Epithelial cell of prostate (primary cell): ENCODE measurements around the gene CHST12.
"Not testable (repeated sequence)": the region's sequence is repeated elsewhere in the genome, so short reads cannot be mapped to it uniquely, and the experiment has no call there.

Experiments used
- DNase-seq: peaks from one replicate; pipeline ENCODE4 v3.0.0-alpha.2; 2011; ENCODE audit warnings: low read depth, low spot score
- H3K27ac ChIP-seq: fragments of 450-650 bp; 2 replicates; pipeline ENCODE4 v1.5.1; 2017; ENCODE audit warnings: mild to moderate bottlenecking

CHST12 gene

DNA sequence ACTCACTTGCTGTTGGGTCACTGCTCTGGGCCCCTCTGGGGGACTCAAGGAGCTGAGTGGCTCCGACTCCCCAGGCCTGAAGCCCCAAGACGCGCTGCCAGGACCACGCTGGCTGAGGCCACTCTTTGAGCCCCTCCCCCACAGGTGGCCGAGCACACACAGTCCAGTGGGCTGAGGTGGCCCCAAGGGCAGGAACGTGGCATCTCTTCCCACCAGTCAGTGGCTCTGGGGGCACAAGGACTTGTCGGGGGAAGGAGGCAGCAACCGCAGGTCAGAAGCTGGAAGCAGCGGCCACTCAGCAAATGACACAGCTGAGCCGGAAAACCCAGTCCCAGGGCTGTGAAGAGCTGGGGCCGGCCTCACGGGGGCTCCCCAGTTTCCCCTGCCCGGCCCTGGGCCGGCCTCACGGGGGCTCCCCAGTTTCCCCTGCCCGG is 48.7 kb downstream of the CHST12 start:
- no peak overlapping the region for H3K27ac ChIP-seq
- no peak for DNase-seq

DNA sequence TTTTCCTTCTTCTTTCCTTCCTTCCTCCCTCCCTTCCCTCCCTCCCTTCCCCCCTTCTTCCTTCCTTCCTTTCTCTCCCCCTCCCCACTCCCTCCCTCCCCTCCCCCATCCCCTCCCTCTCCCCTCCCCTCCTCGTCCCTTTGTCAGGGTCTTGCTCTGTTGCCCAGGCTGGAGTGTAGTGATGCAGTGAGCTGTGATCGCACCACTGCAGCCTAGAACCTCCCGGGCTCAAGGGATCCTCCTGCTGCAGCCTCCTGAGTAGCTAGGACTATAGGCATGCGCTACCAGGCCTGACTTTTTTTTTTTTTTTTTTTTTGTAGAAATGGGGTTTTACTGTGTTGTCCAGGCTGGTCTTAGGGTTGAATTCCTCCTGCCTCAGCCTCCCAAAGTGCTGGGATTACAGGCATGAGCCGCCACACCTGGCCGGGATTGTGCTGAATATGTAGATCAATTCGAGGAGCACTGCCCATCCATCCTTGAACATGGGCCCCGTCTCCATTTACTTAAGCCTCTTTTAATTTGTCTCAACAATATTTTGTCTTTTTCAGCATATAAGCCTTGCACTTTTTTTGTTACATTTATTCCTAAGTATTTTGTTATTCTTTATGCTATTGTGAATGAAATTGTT is 49.3 kb downstream of the CHST12 start:
- H3K27ac ChIP-seq = no peak overlapping the region
- no peak for DNase-seq

DNA sequence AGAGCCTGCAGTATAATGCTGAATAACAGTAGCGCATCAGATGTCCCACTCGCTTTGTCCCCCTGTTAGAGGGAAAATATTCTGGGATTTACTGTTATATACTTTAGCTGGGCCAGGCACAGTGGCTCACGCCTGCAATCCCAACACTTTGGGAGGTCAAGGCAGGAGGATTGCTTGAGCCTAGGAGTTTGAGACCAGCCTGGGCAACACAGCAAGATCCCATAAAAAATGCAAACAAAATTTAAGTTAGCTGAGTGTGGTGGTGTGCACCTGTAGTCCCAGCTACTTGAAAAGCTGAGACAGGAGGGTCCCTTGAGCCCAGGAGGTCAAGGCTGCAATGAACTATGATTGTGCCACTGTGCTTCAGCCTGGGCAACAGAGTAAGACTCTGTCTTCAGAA is 50.4 kb downstream of the CHST12 start:
- not testable (repeated sequence) for H3K27ac ChIP-seq, DNase-seq

DNA sequence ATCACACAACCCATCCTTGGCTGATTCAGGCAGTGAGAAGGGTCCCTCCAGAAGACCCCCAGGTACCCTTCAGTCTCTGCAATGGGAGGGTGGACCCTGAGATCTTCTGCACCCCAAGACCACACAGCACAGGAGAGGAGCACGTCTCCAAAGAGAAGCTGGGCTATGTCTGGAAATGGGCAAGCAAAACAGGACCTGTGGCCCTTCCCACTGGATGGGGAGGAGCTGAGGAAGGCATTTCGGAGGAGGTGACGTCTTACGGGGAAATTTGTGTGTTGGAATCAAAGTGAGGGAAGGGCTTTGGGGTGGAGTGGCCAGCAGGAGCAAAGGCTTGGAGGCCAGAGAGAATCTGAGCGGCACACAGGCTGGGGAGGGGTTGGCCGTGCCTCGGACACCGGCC is 56.3 kb downstream of the CHST12 start:
- no peak for DNase-seq
- no peak overlapping the region for H3K27ac ChIP-seq

DNA sequence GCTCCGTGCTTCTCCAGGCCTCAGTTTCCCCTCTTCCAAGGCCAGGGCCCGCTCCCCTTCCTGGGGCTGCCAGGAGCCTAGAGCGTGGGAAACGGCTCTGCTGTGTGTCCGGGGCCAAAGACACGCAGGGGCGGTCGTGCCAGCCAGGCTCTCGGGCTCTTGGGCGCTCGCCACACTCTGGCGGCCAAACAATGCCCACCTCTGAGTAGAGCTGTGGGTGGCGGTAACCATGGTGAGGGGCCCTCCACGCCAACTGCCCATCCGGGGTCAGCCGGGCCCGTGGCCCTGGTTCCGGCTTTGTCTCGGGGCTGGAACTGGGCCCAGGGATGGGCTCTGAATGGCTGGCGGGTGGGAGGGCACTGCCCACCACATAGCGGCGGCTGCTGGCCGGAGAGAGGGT is 56.8 kb downstream of the CHST12 start:
- H3K27ac ChIP-seq = no peak overlapping the region
- no peak for DNase-seq

DNA sequence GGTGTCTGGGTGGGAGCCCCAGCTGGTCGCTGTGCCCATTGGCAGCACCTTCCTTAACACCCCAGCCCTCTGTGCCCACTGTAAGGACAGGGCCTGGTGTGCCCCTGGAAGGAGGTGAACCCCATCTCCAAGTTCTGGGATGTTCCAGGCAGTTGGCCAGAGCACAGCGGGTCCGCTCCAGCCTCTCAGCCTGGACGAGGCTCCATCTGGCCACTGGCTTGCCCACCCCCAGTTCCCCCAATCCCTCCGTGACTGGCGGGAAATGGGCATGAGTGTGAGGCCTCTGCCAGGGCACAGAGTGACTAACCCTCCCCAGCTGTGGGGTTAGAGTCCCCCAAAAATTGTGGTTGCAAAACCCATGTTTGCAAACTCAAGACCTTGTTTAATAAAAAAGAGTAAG is 57.2 kb downstream of the CHST12 start:
- DNase-seq = no peak
- no peak overlapping the region for H3K27ac ChIP-seq

DNA sequence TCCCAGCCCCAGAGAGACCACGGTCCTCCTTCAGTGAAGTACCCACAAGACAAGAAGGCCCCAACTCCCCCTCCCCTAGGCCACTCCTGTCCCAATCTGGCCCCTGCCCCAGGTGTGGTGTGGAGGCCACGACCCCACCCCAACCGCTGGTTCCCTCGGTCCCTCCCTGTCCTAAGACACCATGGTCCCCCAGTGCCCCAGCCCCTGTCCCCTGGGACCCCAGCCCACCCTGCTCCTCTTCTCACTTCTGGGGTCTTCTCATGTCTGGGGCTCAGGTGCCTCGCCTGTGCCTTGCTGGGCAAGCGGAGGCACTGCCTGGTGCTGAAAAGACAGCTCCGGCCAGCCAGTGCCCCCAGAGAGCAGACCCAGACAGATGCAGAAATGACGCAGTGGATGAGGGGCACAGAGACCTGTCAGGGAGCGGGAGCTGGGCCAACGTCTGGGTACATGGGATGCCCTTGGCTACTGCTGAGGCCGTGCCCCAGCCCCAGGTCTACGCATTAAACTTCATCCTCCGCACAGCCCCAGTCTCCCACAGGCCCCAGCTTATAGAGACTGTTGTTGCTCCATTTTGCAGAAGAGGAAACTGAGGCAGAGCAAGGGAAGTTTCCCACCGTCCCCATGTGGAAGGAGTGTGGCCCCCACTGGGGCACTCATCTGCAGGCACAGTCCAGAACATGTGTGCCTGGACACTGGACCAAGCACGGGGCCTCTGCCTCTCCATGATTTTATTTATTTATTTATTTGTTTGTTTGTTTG is 58.0 kb downstream of the CHST12 start:
- DNase-seq = no peak
- H3K27ac ChIP-seq = no peak overlapping the region

DNA sequence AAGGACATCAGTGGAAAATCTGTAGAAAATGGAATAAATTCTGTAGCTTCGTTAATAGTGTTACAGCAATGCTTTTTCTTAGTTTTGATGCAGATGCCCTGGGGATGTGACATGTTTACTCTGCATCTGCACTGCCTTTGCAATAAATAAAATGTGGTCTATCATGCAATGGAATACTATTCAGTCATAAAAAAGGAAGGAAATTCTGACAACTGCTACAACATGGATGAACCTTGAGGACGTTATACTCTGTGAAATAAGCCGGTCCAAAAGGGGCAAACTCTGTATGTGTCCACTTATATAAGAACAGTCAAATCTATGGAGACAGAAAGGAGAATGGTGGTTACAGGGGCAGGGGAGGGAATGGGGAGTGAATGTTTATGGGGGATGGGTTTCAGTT is 59.3 kb downstream of the CHST12 start:
- H3K27ac ChIP-seq = no peak overlapping the region
- no peak for DNase-seq

DNA sequence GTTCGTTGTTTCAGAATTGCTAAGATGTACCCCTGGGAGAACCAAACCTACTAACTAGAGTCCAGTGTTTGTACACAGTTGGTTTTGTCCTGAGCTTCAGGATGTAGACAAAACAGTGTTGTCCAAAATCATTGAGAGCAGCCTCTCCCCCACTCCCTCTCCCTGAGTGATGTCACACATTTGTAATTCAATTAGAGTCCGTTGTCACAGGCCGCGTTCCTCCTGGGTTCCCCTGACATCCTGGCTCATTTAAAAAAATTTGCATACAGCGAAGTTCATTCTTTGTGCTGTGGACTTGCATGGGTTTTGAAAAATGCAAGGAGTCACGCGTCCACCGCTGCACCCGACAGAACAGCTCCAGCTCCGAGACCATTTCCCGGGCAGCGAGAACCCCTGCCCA is 62.5 kb downstream of the CHST12 start:
- H3K27ac ChIP-seq = no peak overlapping the region
- no peak for DNase-seq

DNA sequence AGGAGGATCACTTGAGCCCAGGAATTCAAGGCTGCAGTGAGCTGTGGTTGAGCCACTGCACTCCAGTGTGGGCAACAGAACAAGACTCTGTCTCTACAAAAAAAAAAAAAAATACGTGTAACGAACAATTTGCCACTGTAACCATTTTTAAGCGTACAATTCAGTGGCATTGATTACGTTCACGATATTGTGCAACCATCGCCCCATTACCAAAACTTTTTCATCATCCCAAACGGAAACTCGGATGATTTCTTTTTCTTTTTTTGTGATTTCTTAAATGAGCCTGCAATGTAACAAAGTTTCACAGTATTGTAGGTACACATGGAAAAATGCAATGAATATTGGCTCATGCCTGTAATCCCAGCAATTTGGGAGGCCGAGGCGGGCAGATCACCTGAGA is 63.3 kb downstream of the CHST12 start:
- DNase-seq = no peak

DNA sequence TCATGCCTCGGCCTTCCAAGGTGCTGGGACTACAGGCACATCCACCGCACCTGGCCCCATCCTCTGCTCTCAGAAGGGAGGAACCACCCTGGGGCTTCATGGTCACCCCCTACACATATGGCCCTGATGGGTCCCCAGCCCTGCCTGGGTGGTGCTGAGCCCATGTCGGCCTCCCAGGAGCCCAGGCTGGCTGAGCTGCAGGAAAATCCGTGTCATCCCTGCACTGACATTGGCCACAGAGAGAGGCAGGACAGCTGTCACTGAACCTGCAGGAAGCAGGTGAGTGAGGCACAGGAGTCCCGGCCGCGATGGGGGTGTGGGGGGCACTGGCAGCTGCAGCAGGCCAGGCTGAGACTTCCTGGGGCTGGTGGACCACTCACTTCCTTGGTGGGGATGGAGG is 64.8 kb downstream of the CHST12 start:
- no peak for DNase-seq
- H3K27ac ChIP-seq = no peak overlapping the region

More for the DNA sequence above, 63.3 kb downstream of the CHST12 start:
- H3K27ac ChIP-seq = no peak overlapping the region

DNA sequence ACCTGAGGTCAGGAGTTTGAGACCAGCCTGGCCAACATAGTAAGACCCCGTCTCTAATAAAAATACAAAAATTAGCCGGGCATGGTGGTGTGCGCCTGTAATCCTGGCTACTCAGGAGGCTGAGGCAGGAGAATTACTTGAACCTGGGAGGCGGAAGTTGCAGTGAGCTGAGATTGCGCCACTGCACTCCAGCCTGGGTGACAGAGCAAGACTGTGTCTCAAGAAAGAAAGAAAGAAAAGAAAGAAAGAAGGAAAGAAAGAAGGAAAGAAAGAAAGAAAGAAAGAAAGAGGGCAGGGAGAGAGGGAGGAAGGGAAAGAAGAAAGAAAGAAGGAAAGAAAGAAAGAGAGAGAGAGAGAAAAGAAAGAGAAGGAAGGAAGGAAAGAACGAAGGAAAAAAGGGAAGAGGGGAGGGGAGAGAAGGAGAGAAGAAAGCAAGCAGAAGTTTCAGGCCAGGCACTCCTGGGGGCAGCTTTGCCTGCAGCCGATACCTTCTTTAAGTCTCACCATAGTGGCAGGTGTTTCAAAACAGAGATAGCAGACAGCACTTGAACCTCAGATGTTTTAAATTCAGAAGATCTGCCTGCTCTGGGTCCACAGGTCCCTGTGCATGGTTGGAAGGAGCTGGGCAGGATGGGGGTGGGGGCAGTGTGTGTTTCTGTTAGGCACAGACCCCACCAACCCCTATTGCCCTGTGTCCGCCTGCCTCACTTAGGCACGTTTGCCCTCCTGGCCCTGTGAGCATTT is 66.2 kb downstream of the CHST12 start:
- DNase-seq, H3K27ac ChIP-seq: not testable (repeated sequence)

DNA sequence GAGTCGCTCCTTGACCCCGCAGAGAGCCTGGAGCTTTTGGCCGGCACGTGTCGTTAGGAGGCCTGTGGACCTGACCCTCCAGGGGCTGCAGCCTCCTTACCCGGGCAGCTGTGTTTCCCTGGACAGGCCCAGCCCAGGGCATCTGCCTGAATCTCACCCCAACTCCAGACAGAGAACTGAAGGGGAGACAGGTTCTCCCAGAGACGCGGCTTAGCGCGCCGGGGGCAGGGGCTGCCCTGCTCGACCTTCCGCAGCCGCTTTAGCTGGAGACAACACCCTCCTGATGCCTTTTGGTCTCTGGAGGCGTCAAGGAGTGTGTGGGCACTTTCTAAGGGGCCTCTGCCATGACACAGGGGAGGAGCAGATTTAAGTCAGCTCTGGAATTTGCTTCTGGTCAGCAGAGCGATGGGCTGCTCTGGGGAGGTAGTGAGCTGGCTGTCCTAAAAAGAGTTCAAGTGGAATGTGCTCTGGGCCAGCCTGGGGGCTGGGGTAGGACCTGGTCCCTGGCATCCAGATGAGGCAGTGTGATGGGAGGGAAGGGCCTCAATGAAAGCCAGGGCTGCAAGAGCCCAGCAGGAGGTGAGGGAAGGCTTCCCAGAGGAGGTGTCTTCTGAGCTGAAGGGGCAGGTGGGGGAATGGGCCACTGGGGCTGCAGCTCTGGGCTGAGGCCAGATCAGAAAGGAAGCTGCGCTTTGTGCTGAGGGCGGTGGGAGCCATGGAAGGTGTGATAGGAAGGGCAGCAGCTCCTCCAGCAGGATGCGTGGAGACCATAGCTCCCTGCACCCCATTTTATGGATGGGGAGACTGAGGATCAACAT is 67.0 kb downstream of the CHST12 start:
- no peak for DNase-seq
- H3K27ac ChIP-seq = peak overlapping the region; percentile 64

DNA sequence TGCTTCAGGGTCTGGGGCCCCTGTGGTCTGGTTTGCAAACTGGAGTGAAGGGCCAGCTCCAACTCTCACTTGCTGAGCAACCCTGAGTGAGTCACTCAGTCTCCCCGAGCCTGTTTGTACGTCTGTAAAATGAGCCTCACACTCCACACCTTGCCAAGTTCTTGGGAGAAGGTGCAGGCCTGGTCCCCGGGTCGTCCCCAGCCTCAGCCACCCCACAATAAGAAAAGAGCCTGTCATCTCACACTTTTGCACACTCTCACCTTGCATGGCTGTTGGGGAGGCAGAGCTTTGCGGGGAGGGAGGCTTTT is 67.6 kb downstream of the CHST12 start:
- DNase-seq = peak; percentile 40
- peak overlapping the region; percentile 64 for H3K27ac ChIP-seq

DNA sequence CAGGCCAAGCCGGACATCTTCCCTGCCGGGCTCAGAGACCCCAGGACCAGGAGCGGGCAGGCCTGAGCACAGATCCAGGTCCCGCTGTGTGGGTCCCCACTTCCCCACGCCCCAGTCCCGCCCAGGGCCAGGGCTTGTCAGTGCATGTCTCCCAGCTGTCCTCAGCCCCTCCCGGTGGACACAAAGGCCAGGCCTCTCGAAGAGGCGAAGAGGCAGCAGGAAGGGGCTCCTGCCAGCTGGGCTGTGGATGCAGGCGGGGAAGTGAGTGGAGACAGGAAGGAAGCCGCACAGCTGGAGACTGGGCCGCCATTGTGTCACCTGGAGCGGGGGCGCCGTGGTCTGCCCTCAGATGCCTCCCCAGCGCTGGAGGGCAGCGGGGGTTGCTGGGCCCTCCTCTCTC is 68.0 kb downstream of the CHST12 start:
- H3K27ac ChIP-seq = peak overlapping the region; percentile 64
- no peak for DNase-seq

DNA sequence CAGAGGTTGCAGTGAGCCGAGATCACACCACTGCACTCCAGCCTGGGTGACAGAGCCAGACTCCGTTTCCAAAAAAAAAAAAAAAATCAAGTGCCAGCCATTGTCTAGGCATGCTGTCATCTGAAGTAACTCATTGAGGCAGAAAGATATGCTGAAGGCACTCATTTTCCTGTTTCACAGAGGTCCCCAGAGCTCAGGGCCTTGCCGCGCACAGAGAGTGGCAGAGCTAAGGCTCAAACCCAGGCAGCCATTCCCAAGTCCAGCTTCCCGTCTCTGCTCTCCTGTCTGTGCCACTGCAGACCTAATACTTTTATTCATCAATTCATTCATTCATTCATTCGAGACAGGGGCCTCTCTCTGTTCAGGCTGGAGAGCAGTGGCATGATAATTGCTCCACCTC is 69.3 kb downstream of the CHST12 start:
- no peak overlapping the region for H3K27ac ChIP-seq
- DNase-seq = no peak

DNA sequence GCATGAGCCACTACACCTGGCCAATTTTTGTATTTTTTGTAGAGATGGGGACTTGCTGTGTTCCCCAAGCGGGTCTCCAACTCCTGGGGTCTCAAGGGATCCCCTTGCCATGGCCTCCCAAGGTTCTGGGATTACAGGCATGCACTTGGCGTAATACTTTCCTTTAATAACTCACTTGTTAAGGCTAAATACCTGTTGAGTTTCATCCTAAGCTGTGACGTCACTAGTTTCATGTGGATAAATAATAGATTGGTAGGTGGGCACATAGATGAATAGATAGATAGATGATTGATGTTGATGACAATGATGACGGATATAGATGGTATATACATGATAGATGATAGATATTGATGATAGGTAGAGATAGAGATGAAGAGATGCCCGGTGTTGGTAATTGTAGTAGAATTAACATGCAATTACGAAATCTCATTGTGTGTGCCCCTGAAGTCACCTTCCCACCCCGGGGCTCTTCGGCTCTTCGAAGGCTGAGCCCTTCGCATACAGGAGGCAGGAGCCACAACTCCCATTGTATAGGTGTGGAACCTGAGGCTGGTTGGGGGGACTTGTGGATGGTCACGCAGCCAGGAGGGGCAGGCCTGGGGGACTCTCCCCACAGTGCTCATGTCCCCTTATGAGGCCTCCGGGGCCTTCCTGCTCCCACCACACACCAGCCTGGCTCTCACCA is 70.2 kb downstream of the CHST12 start:
- DNase-seq = no peak
- no peak overlapping the region for H3K27ac ChIP-seq

DNA sequence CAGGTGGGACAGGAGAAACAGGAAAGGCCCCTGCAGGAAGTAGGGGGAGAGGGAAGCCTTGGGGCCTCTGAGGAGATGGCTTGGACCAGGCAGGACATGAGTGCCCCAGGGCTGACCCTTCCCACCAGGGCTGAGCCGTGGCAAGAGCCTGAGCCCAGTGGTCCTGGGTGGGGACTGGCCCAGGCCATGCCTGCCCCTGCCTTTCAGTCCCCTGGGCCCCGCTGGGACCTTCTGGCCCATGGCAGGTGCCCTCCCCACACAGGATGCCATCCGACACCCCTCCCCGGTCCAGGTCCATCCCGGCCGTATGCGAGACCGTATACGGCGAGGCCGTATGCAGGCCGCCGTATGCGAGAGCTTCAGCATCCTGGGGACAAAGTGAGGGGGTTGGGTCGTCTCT is 70.8 kb downstream of the CHST12 start:
- DNase-seq = no peak

DNA sequence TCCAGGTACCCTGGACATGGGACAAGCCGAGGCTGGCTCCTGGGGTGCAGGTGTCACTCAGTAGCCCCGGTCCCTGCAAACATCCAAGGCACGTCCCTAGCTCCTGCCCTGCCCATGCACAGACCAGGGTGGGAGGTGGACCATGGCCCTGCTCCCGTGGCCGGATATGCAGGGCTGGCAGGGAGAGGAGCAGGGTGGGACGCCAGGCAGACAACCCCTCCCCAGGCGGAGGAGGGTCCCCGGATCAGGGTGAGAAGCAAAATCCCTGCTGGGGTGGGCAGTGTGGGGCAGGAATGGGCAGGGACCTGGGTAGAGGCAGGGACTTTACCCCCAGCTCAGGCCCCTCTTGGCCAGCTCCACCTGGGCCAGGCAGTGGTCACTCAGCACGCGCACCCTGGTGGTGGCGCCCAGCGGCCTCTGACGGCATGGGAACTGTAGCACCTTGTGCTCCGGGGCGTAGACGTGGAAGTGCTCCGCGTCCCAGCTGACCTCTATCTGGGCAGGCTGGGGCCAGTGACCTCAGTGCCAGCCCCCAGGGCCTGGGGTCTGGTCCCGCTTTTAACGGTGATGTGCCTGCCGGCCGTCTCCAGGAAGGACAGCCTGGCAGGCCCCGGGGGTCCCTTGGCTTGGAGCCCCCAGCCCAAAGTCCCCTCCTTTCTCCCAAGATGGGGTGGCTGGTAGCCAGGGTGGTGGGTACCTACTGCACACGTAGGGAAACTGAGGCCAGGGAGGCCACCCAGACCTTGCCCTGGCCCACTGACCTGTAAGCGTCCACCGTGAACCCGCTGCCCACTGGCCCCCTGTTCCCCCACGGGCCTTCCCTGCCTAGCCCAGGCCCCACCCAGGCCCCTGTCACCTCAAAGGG is 71.6 kb downstream of the CHST12 start:
- no peak for DNase-seq

More for the DNA sequence above, 70.8 kb downstream of the CHST12 start:
- H3K27ac ChIP-seq = no peak overlapping the region

More for the DNA sequence above, 71.6 kb downstream of the CHST12 start:
- H3K27ac ChIP-seq = no peak overlapping the region
